GM12874 (cell line): ENCODE results near the gene C1QTNF5.
A peak's percentile ranks its signal among the peaks of the same experiment; 100 is the strongest.

Source experiments
- CTCF ChIP-seq: IDR thresholded peaks from 2 replicates; pipeline ENCODE4 v1.5.1; 2011; ENCODE audit warnings: low read depth, mild to moderate bottlenecking, control low read depth, low read length, moderate library complexity; ENCODE audit not compliant: insufficient read depth

The C1QTNF5 gene

GRCh38 chr11:119318240-119319135 lies 22.2 kb downstream of the C1QTNF5 start:
- TF ChIP-seq CTCF: no peak

- no peak for TF ChIP-seq CTCF
These were observed 23.0 kb downstream of the C1QTNF5 start for GRCh38 chr11:119317592-119318239.

- TF ChIP-seq CTCF: no peak
These were observed 23.7 kb downstream of the C1QTNF5 start, which contains the start of gene MCAM for GRCh38 chr11:119316729-119317591. MCAM (minus strand) TSS chr11:119317130; CDS start chr11:119317101, 29 bp downstream.

GRCh38 chr11:119316016-119316728 lies 24.5 kb downstream of the C1QTNF5 start:
- no peak for TF ChIP-seq CTCF

GRCh38 chr11:119315131-119316015 lies 25.3 kb downstream of the C1QTNF5 start:
- TF ChIP-seq CTCF: peak; percentile 27; the same call in 1 of the 2 replicates

- TF ChIP-seq CTCF: no peak
These were observed 26.0 kb downstream of the C1QTNF5 start for GRCh38 chr11:119314726-119315125.
